ENCODE measurements around the gene C12orf57.

GRCh38 chr12:6917491-6918231, 26.2 kb upstream of the C12orf57 start:
- TF ChIP-seq POLR2A (IDR thresholded peaks at IDR 0.05): no peak
- TF ChIP-seq CTCF (IDR thresholded peaks at IDR 0.05): no peak
- no peak for TF ChIP-seq POLR2AphosphoS5 (IDR thresholded peaks at IDR 0.05)

All from transverse colon (tissue), 4 donors.